GM12873 (cell line): ENCODE data around the gene CPAMD8.

Source experiments
- TF ChIP-seq, protein P1 (sequence below): IDR thresholded peaks from 2 replicates; pipeline ENCODE4 v1.5.1; 2012; ENCODE audit warnings: low read depth, mild to moderate bottlenecking, moderate library complexity, low read length, control low read depth; ENCODE audit not compliant: insufficient read depth; ENCODE audit errors: missing control alignments

Gene CPAMD8

DNA sequence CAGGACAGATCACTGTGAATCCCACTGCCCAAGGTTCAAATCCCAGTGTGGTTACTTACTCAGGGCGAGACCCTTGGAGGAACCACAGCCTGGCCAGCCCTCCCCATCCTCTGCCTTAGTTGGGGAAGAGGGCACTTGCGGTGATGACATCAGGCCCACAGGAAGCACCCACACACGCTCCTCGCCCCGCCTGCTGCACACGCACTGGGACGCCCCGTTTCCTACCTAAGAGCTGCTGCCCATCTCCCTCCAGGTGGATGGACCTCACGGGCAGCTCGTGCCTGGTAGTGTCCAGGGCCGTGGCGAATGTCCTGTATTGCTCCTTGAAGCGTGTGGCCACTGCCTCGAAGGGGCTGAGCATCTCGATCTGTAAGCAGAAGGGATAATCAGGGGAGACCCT is 29.0 kb upstream of the CPAMD8 start:
- TF ChIP-seq, protein P1, sequence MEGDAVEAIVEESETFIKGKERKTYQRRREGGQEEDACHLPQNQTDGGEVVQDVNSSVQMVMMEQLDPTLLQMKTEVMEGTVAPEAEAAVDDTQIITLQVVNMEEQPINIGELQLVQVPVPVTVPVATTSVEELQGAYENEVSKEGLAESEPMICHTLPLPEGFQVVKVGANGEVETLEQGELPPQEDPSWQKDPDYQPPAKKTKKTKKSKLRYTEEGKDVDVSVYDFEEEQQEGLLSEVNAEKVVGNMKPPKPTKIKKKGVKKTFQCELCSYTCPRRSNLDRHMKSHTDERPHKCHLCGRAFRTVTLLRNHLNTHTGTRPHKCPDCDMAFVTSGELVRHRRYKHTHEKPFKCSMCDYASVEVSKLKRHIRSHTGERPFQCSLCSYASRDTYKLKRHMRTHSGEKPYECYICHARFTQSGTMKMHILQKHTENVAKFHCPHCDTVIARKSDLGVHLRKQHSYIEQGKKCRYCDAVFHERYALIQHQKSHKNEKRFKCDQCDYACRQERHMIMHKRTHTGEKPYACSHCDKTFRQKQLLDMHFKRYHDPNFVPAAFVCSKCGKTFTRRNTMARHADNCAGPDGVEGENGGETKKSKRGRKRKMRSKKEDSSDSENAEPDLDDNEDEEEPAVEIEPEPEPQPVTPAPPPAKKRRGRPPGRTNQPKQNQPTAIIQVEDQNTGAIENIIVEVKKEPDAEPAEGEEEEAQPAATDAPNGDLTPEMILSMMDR = no peak

GRCh38 chr19:17054746-17055145 is 28.1 kb upstream of the CPAMD8 start:
- TF ChIP-seq, protein P1 = no peak

GRCh38 chr19:17052439-17052838 is 25.8 kb upstream of the CPAMD8 start:
- TF ChIP-seq, protein P1 = peak; percentile 51

- TF ChIP-seq, protein P1 = no peak
Observed at GRCh38 chr19:17049711-17050280, 23.2 kb upstream of the CPAMD8 start.

DNA sequence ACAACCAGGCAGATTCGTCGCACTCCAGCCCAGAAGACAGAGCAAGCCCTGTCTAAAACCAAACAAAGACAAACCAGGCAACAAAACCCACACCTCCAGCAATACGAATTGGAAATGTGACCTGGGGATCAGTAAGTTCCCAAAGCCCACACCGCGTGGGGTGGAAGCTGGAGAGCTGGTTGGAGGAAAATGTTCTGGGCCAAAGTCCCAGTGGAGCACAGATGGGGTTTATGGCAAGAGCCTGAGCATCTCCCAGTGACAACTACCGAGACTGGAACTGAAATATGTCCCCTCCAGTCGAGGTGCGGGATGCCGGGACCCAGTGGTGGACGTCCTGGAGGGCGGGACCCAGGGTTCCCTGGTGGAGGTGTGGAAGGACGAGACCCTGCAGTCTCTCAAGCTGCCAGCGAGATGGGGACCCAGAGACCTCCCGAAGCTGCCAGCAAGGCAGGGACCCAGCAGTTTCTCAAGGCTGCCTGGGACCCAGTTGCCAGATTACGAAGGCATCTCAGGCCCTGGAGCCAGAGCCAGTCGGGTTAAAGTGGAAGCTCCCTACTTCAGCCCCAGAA is 22.4 kb upstream of the CPAMD8 start:
- TF ChIP-seq, protein P1 = no peak

- TF ChIP-seq, protein P1 = no peak
Observed at GRCh38 chr19:17045907-17046502, 19.4 kb upstream of the CPAMD8 start.

DNA sequence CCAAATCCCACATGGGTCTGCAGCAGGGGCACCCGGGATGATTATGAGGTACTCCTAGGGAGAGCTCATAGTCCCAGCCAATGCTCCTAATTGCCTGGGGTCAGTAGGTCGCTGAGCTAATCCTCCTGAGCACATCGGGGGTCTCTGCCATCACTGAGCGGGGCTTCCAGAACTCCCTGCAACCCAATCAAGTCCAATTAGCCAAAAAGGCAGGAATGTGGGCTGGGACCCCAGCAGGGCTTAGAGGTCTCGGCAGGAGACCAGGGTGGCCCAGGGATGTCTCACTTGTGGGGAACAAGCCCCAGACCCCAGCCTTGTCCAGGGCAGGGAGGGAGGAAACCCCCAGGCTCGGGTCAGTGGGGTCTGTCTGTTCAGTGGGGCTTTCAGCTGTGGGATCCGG is 17.1 kb upstream of the CPAMD8 start:
- TF ChIP-seq, protein P1 = no peak
